Hippocampal formation (tissue), 2 donors: ENCODE data around the gene FDXR.
"Not testable (repeated sequence)": the region's sequence is repeated elsewhere in the genome, so short reads cannot be mapped to it uniquely, and the experiment has no call there.

ENCODE experiments used
- DNase-seq, 2 donors: peaks; one replicate each; lab custom pipeline; 2025; lab: John Stamatoyannopoulos, UW

The FDXR gene

GRCh38 chr17:74872313-74873036 is at the start of gene FDXR:
TSS of gene FDXR (minus strand) at chr17:74872994. CDS start at chr17:74872944, 50 bp downstream.
- no peak for DNase-seq

DNA sequence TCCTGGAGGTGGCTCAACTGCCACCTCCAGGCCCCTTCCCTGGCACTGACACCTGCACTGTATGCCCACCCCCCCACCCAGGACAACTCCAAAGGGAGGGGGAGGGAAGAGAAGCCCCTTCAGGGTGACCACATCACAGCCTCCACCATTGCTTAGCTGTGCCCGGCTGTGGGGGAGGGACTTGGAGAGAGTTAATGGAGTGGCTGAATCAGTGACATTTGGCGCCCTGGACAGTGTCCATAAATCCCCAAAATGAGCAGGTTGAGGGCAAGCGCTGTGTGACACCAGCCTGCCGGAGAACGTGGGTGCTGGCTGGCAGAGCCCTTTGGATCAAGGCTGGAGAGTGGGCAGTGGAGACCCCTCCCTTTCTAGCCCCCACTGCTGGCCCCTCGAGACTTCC is 49.4 kb upstream of the FDXR start:
- no peak for DNase-seq

GRCh38 chr17:74921769-74922168 is 49.0 kb upstream of the FDXR start:
- no peak for DNase-seq

GRCh38 chr17:74921026-74921681 is 48.4 kb upstream of the FDXR start:
- DNase-seq = no peak

- DNase-seq = no peak
These were observed 47.8 kb upstream of the FDXR start for GRCh38 chr17:74920642-74921025.

- DNase-seq = no peak
These were observed 47.5 kb upstream of the FDXR start for GRCh38 chr17:74920306-74920620.

DNA sequence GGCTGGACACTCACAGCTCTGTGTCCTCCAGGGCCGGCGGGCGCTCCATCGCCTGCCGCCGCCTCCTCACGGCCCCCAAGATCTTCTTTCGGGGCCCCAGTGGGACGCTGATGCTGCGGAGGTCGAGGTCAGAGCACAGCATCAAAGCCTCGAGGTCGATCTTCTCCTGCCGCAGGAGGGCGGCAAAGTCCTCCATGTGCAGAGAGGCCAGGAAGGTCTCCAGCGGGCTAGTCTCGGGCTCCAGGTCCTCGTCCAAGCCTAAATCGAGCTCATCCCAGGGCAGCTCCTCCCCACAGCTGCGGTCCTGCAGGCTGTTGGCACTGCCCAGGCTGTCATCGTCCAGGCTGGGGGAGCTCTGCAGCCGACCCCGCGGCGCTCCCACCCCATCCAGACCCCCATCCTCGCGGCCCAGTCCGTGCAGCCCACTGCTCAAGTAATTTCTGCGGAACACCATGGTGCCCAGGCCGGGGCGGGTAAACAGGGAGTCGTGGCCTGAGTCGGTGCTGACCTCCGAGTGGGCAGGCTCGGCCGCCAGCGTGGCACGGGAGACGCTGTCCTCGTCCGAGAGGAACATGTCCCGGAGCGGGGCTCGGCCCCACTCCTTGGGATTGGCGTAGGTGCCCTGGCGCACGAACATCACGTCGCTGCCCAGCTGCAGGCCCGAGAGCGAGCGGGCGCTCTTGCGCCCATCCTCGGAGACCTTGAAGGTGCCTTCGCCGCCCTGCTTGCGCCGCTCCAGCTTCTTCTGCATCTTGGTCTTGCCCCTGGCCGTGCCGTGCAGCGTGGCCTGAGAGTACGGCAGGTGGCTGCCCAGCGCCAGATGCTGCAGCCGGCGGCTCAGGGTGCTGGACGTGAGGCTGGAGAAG is 46.9 kb upstream of the FDXR start:
- DNase-seq = no peak

DNA sequence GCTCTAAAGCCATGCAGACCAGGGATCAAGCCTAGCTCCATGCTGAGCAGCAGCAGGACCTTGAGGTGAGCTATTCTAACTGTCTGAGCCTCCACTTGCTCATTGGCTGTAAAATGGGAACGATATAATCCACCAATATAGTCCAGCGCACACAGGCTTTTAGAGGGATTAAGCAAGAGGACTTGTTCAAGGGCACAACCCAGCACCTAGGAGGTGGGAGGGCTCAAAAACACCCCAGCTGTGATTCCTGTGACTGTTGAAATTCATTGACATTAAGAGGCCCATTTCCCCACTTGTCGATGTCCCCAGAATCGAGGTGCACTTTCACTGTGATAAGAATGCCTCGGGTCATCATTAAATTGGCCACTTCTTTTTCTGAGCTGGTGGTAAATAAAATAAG is 46.1 kb upstream of the FDXR start:
- no peak for DNase-seq

GRCh38 chr17:74917430-74917829 is 44.6 kb upstream of the FDXR start:
- no peak for DNase-seq

GRCh38 chr17:74916851-74917199 is 44.0 kb upstream of the FDXR start:
- DNase-seq = no peak

DNA sequence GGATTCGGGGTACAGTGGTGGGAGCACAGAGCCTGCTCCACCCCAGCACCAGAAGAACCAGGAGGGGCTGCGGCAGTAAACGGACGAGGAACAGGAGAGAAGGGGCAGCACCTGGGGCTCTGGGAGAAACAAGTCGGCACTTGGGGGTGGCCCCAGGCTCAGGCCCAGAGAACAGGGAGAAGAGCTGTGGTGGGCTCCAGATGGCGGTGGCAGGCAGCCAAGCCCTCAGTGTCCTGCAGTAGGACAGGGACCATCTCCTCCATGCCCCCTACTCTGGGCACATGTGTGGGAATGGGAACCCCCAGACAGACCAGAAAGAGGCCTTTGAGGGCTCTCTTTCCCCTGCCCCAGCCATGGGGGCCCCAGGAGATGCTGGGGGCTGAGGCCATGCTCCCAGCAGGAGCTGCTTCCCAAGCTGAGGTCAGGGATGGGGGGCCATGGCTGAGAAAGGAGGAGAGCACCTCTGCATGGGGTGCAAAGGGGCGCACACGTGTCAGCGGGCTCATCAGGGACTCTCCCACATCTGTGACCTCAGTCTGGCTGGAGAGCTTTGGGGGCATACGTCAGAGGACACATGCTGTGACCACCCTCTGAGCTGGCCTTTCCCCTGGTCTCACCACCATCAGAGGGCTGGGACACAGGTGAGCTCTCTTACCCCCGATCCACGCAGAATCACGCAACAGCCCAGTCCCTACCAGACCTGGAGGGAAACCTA is 43.5 kb upstream of the FDXR start:
- DNase-seq = no peak

DNA sequence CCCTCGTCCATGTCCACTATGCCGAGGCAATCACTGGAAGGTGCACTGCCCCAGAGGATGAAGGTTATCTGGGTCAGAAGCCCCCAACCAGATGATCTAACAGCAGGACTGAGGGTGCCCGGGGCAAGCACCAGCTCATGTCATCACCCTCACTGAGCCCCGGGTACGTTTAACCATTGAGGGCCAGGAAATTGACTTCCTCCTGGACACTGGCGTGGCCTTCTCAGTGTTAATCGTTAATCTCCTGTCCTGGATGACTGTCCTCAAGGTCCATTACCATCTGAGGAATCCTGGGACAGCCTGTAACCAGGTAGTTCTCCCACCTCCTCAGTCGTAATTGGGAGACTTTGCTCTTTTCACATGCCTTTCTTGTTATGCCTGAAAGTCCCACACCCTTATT is 38.6 kb upstream of the FDXR start:
- not testable (repeated sequence) for DNase-seq

- DNase-seq = not testable (repeated sequence)
These were observed 36.3 kb upstream of the FDXR start for GRCh38 chr17:74909097-74909496.

DNA sequence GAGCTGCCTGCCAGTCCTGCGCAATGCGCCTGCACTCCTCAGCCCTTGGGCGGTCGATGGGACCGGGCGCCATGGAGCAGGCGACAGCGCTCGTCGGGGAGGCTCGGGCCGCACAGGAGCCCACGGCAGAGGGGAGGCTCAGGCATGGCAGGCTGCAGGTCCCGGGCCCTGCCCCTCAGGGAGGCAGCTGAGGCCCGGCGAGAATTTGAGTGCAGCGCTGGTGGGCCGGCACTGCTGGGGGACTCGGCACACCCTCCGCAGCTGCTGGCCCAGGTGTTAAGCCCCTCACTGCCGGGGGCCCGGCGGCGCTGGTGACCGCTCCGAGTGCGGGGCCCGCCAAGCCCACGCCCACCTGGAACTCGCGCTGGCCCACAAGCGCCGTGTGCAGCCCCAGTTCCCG is 34.2 kb upstream of the FDXR start:
- no peak for DNase-seq

- DNase-seq = not testable (repeated sequence)
These were observed 33.5 kb upstream of the FDXR start for GRCh38 chr17:74906214-74906793.

GRCh38 chr17:74904687-74905409 is 32.1 kb upstream of the FDXR start:
- no peak for DNase-seq

DNA sequence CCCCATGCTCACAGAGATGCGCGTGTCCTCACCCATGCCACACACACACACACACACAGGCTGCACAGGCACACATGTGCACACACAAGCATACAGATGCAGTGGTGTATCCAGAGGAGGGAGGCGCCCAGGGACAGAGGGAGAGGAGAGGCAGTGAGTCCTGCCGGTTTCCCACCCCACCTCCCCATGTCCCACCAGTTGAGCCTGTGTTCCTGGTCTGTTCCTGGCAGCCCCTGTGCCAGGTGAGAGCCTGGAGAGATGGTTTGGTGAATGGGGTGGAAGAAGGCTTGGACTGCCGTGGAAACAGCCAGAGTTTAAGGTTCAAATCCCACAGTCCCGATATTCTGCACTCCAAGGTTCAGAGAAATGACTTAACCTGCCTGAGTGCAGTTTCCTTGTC is 30.9 kb upstream of the FDXR start:
- DNase-seq = no peak

DNA sequence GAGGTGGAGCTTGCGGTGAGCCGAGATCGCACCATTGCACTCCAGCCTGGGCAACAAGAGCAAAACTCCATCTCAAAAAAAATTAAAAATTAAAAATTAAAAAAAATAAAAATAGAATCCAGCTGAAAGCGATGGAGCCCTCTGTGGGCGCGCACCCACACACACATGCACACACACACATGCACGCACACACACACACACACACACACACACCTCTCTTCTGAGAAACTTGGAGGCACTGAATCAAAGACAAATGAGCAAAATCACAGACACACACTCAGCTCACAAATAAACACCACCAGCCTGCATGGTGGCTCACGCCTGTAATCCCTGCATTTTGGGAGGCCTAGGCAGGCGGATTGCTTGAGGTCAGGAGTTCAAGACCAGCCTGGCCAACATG is 30.2 kb upstream of the FDXR start:
- no peak for DNase-seq

DNA sequence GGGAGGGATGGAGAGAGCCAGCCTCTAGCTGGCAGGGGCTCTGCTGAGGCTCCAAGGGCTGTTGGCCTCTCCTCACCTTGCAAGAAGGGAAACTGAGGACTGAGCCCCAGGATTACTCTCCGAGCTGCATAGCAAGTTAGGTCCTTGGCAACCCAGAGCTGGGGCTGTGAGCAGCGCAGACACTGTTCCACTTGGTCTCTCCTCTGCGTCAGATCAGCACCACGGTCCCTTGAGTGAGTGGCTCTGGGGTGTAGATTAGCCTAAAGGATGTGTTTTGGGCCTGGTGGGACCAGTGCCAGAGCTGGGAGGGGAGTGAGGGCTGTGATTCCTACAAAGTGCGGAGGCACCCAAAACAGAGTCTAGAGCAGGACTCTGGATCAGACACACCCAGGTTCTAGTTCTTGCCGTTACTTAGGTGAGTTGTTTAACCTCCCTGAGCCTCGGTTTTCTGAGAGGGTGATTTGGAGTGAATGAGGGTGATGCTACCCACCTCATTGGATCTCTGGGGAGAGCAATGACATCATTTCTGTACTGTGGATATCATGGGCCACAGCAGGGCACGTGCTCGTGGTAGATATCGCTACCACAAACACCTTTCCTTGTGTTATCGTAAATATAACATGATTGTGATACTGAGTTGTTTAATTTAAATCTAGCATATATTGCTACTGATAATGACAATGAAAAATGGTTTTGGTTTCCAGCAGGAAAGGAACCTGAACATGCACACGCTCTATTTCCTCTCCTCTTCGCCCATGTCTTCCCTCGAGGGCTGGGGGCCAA is 28.8 kb upstream of the FDXR start:
- no peak for DNase-seq

GRCh38 chr17:74900208-74900607 is 27.4 kb upstream of the FDXR start:
- DNase-seq = no peak
